GM12891 (cell line): Measurements from ENCODE around the gene CYFIP1.

Source experiments
- PAX5 ChIP-seq: IDR thresholded peaks from 2 replicates; pipeline ENCODE4 v1.6.1; 2011; ENCODE audit warnings: low read length, moderate library complexity, mild to moderate bottlenecking; ENCODE audit not compliant: insufficient read depth, severe bottlenecking
- POLR2A ChIP-seq: IDR thresholded peaks from 2 replicates; pipeline ENCODE4 v1.6.1; 2011; ENCODE audit warnings: low read depth, low read length, control low read depth
- POLR2AphosphoS5 ChIP-seq: IDR thresholded peaks from 2 replicates; pipeline ENCODE4 v1.6.1; 2011; ENCODE audit warnings: low read depth, low read length, control low read depth
- POU2F2 ChIP-seq: IDR thresholded peaks from 2 replicates; pipeline ENCODE4 v1.6.1; 2011; ENCODE audit warnings: low read depth, mild to moderate bottlenecking, control low read depth, low read length, moderate library complexity
- SPI1 ChIP-seq: IDR thresholded peaks from 2 replicates; pipeline ENCODE4 v1.6.1; 2011; ENCODE audit warnings: low read depth, low read length, control low read depth
- TAF1 ChIP-seq: IDR thresholded peaks from 2 replicates; pipeline ENCODE4 v1.6.1; 2011; ENCODE audit warnings: low read depth, low read length, control low read depth

DNA sequence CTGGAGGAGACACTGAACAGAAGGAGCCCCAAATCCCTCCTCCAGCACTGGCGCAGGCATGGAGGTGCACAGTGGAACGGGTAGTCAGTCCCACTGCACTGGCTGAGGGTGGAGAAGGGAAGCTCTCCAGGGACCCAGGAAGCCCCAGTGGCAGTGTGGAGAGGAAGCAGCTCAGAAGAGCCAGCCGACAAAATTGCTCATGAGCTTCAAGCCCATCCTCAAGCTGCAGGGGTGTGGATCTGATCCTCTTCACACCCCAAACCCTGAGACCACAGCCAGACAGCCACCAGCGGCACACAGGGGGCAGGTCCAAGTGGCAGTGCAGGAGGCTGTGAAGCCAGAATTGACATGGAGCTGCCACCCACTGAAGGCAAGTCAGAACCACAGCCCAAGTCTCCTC, 32.1 kb downstream of the CYFIP1 start:
- TF ChIP-seq POLR2A (no peak), POLR2AphosphoS5 (no peak), TAF1 (no peak), PAX5 (no peak), POU2F2 (no peak), SPI1 (no peak)
